HCT116 (cell line): Measurements from ENCODE around the gene KDM2B.

ENCODE experiments used
- CBX3 ChIP-seq: IDR thresholded peaks from 2 replicates; pipeline ENCODE4 v1.6.1; 2012; ENCODE audit warnings: low read depth
- CTCF ChIP-seq, 3 experiments: fragments of 200-600 bp in 1 of 3; sonication (generic) in 1 of 3; IDR thresholded peaks in 2 of 3; conservative IDR thresholded peaks in 1 of 3; 2 replicates each; pipeline ENCODE4 v1.5.1; 2012 to 2017; ENCODE audit warnings: low read depth in 2 of 3, low read length in 2 of 3, antibody characterized with exemption in 1 of 3, borderline replicate concordance in 1 of 3, control low read depth in 1 of 3, mild to moderate bottlenecking in 1 of 3, mixed read lengths in 1 of 3, mixed run types in 1 of 3, moderate library complexity in 1 of 3; ENCODE audit not compliant: insufficient read depth in 1 of 3
- TCF7L2 ChIP-seq: IDR thresholded peaks from 2 replicates; pipeline ENCODE4 v1.7.0; 2011; ENCODE audit warnings: borderline replicate concordance, inconsistent platforms; ENCODE audit not compliant: insufficient read depth, insufficient read length; ENCODE audit errors: extremely low read depth

GRCh38 chr12:121626087-121626852, 45.4 kb upstream of the KDM2B start, which contains the start of gene ORAI1:
- TF ChIP-seq CTCF (IDR thresholded peaks at IDR 0.05 in 2 of 3, conservative IDR thresholded peaks at IDR 0.05 in 1 of 3; ENCODE audit: borderline replicate concordance in 1 of 3, insufficient read depth in 1 of 3, low read depth in 2 of 3, low read length in 2 of 3) (no peak), TCF7L2 (peak; percentile 36), CBX3 (no peak)
